NCI-H82 treated with DMSO at 0.1 percent for 48 hours (cell line): ENCODE measurements around the gene FOXK1.
"Not testable (repeated sequence)": the region's sequence is repeated elsewhere in the genome, so short reads cannot be mapped to it uniquely, and the experiment has no call there.

ENCODE experiments used
- DNase-seq: peaks from one replicate; lab custom pipeline; 2025; ENCODE audit not compliant: unreplicated experiment; lab: John Stamatoyannopoulos, UW

The FOXK1 gene

GRCh38 chr7:4797858-4798705 is 116.0 kb downstream of the FOXK1 start:
- no peak for DNase-seq

- no peak for DNase-seq
Measured at GRCh38 chr7:4798706-4799235, 116.7 kb downstream of the FOXK1 start.

- no peak for DNase-seq
Measured at GRCh38 chr7:4799508-4800268, 117.6 kb downstream of the FOXK1 start.

- no peak for DNase-seq
Measured at GRCh38 chr7:4800487-4800886, 118.4 kb downstream of the FOXK1 start.

GRCh38 chr7:4800926-4801838 is 119.1 kb downstream of the FOXK1 start:
- no peak for DNase-seq

- no peak for DNase-seq
Measured at GRCh38 chr7:4801839-4802231, 119.7 kb downstream of the FOXK1 start.

GRCh38 chr7:4802577-4802976 is 120.5 kb downstream of the FOXK1 start:
- not testable (repeated sequence) for DNase-seq

GRCh38 chr7:4803397-4804241 is 121.5 kb downstream of the FOXK1 start:
- DNase-seq = no peak

- no peak for DNase-seq
Measured at GRCh38 chr7:4805110-4805983, 123.3 kb downstream of the FOXK1 start.

GRCh38 chr7:4805984-4806300 is 123.8 kb downstream of the FOXK1 start:
- no peak for DNase-seq

GRCh38 chr7:4806983-4807597 is 125.0 kb downstream of the FOXK1 start:
- DNase-seq = no peak

- DNase-seq = no peak
Measured at GRCh38 chr7:4807598-4808016, 125.5 kb downstream of the FOXK1 start.

GRCh38 chr7:4808026-4808425 is 125.9 kb downstream of the FOXK1 start:
- no peak for DNase-seq

- DNase-seq = no peak
Measured at GRCh38 chr7:4808565-4808964, 126.5 kb downstream of the FOXK1 start.

- no peak for DNase-seq
Measured at GRCh38 chr7:4809091-4809591, 127.0 kb downstream of the FOXK1 start.

- no peak for DNase-seq
Measured at GRCh38 chr7:4809666-4810065, 127.6 kb downstream of the FOXK1 start.

GRCh38 chr7:4814433-4814832 is 132.3 kb downstream of the FOXK1 start:
- DNase-seq = no peak

- no peak for DNase-seq
Measured at GRCh38 chr7:4815121-4815520, 133.0 kb downstream of the FOXK1 start.
